A673 (cell line): Measurements from ENCODE around the gene COMP. TPM values are rescaled to one million over a fixed set of nuclear protein-coding genes. Genes with fewer than 3 reads are reported as not detected.

ENCODE experiments used
- BruUV-seq: library from RNA; stranded (reverse); fragments of 400-500 nt; replicated peaks from 2 replicates; lab custom pipeline; 2021; lab: Mats Ljungman, UMichigan
- CTCF ChIA-PET: fragments of 300-600 bp; sonication (Branson Sonifier 250); formaldehyde crosslinking; loops from one replicate; lab custom pipeline; 2022; ENCODE audit warnings: antibody characterized with exemption; lab: Charles Lee
- POLR2A ChIA-PET: fragments of 300-600 bp; sonication (Branson Sonifier 250); formaldehyde crosslinking; loops from one replicate; lab custom pipeline; 2022; ENCODE audit warnings: antibody characterized with exemption; ENCODE audit not compliant: low non-redundant PET; lab: Charles Lee
- DNase-seq: peaks from one replicate; pipeline ENCODE4 v3.0.0-alpha.2; 2015; ENCODE audit warnings: low spot score
- H3K27ac ChIP-seq: fragments of 200-600 bp; sonication (generic); 2 replicates; pipeline ENCODE4 v1.5.1; 2016; ENCODE audit warnings: mixed run types, low read depth, mild to moderate bottlenecking, mixed read lengths, antibody characterized with exemption, low read length; ENCODE audit not compliant: poor library complexity, severe bottlenecking
- H3K27me3 ChIP-seq: fragments of 200-600 bp; sonication (generic); replicated peaks from 2 replicates; pipeline ENCODE4 v1.6.1; 2017; ENCODE audit warnings: mixed run types, low read depth, mild to moderate bottlenecking, mixed read lengths, antibody characterized with exemption, low read length; ENCODE audit not compliant: insufficient read depth, poor library complexity
- H3K36me3 ChIP-seq: fragments of 200-600 bp; sonication (generic); 2 replicates; pipeline ENCODE4 v1.6.1; 2016; ENCODE audit warnings: mixed run types, mild to moderate bottlenecking, mixed read lengths, antibody characterized with exemption, low read length; ENCODE audit not compliant: insufficient read depth, poor library complexity, severe bottlenecking
- H3K4me1 ChIP-seq: fragments of 200-600 bp; sonication (generic); 2 replicates; pipeline ENCODE4 v1.6.1; 2017; ENCODE audit warnings: mixed run types, mild to moderate bottlenecking, mixed read lengths, antibody characterized with exemption, low read length; ENCODE audit not compliant: insufficient read depth, poor library complexity, severe bottlenecking
- H3K4me3 ChIP-seq: fragments of 200-600 bp; sonication (generic); 2 replicates; pipeline ENCODE4 v1.5.1; 2016; ENCODE audit warnings: low read depth, mixed run types, mild to moderate bottlenecking, mixed read lengths, low read length; ENCODE audit not compliant: poor library complexity, severe bottlenecking
- H3K9me3 ChIP-seq: fragments of 200-600 bp; sonication (generic); 2 replicates; pipeline ENCODE4 v1.6.1; 2016; ENCODE audit warnings: mixed run types, low read depth, mild to moderate bottlenecking, mixed read lengths, antibody characterized with exemption, low read length; ENCODE audit not compliant: poor library complexity, severe bottlenecking
- CTCF ChIP-seq: fragments of 300-800, 200-600 bp; sonication (generic); conservative IDR thresholded peaks from 2 replicates; pipeline ENCODE4 v1.5.1; 2017; ENCODE audit warnings: low read depth, mild to moderate bottlenecking, antibody characterized with exemption, low read length, moderate library complexity, mixed read lengths
- EZH2 ChIP-seq: fragments of 200-600 bp; sonication (generic); IDR thresholded peaks from 2 replicates; pipeline ENCODE4 v1.6.1; 2017; ENCODE audit warnings: borderline replicate concordance, low read depth, mild to moderate bottlenecking, mixed read lengths, antibody characterized with exemption, low read length; ENCODE audit not compliant: poor library complexity, severe bottlenecking
- intact Hi-C: fragments of 100-400 bp; cut with micrococcal nuclease; formaldehyde crosslinking; loops from one replicate; pipeline ENCODE4 v1.10.0; 2022; ENCODE audit not compliant: unreplicated experiment
- total RNA-seq: library from RNA; stranded (reverse); gene quantifications from 2 replicates; pipeline ENCODE4 v1.2.3, GENCODE V29; 2021

The COMP gene
- total RNA-seq, 1 experiment from 2014 or later, result not detected

DNA sequence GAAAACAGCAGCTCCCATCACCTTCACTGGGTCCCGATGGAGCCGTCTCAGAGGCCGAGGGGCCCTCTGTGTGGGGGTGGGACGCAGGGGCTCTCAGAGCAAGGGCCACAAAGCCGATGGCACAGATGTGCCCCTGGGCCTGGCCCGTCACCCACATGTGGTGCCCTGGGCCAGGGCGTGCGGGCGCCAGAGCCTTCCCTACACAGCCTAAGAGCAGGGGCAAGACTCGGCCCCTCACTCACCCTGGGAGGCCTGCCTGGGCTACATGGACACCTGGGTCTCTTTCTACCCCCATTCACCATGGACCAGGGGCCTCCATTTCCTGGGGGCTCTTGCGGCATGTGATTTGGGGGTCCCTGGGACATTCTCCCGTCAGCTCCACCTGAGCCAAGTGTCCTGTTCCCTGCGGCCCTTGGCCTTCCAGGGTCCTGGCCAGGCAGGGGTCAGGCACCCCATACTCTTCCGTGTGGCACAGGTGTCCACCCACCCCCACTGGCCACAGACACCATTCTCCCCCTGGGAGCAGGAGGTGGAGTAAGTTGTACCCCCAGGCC lies 10.0 kb downstream of the COMP start:
- ChIA-PET POLR2A (no interaction called here), CTCF (interaction anchor here (0.7 kb wide), 1 partner anchor 66 kb away, joined by 3 read pairs; no protein-coding TSS in a partner anchor)
- intact Hi-C loops, result no loop called here

GRCh38 chr19:18780631-18781030 lies 10.5 kb downstream of the COMP start:
- no peak for DNase-seq
- no TSS peak for BruUV-seq
- Histone ChIP-seq H3K9me3 (no peaks in the 10 kb centered on the region), H3K27ac (no peak overlapping the region), H3K27me3 (no peaks in the 10 kb centered on the region), H3K4me3 (no peak overlapping the region), H3K4me1 (peaks cover 6% of the 10 kb centered on the region), H3K36me3 (no peaks in the 10 kb centered on the region)
- TF ChIP-seq CTCF (no peak; the same call in 1 of the 2 replicates), EZH2 (no peak)
- ChIA-PET POLR2A (no interaction called here), CTCF (interaction anchor here (0.7 kb wide), 1 partner anchor 66 kb away, joined by 3 read pairs; no protein-coding TSS in a partner anchor)
- intact Hi-C loops, result no loop called here

More for the DNA sequence above, 10.0 kb downstream of the COMP start:
- no peak overlapping the region for H3K27ac ChIP-seq
- no peaks in the 10 kb centered on the region for H3K36me3 ChIP-seq
- no peaks in the 10 kb centered on the region for H3K27me3 ChIP-seq
- peaks cover 8% of the 10 kb centered on the region for H3K4me1 ChIP-seq
- no TSS peak for BruUV-seq
- no peak for DNase-seq
- no peak for TF ChIP-seq EZH2
- TF ChIP-seq CTCF, result no peak
- no peak overlapping the region for H3K4me3 ChIP-seq
- no peaks in the 10 kb centered on the region for H3K9me3 ChIP-seq

DNA sequence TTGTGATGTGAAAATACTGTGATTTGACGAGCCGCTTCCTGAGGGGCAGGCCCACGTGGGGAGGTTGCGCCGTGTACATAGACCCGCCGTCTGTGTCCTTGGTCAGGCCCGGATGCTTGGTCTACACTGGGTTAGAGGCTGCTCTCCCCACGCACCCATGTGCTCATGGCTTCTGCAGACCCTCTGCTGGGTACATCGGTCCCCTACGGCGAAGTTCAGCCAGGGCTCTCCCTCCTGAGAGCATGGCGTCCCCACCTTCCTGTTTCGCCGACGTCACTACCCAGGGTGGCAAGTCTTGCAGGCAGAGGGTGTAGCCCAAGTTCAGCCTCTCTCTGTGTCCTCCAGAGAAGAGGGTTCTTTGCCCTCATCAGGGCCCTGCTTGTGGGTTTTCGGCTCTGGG lies 11.0 kb downstream of the COMP start:
- H3K27ac ChIP-seq, result no peak overlapping the region

More for the DNA sequence above, 11.0 kb downstream of the COMP start:
- intact Hi-C loops, result no loop called here
- Histone ChIP-seq H3K36me3 (no peaks in the 10 kb centered on the region), H3K27me3 (no peaks in the 10 kb centered on the region), H3K9me3 (no peaks in the 10 kb centered on the region), H3K4me3 (no peak overlapping the region), H3K4me1 (peaks cover under 1% of the 10 kb centered on the region)
- no TSS peak for BruUV-seq
- DNase-seq, result no peak
- TF ChIP-seq CTCF (no peak), EZH2 (no peak)
- ChIA-PET CTCF (no interaction called here), POLR2A (no interaction called here)
